Neuron (in vitro differentiated cells): ENCODE measurements around the gene DDIAS.
"Not testable (repeated sequence)": the region's sequence is repeated elsewhere in the genome, so short reads cannot be mapped to it uniquely, and the experiment has no call there.

Source experiments
- H2AFZ ChIP-seq: one replicate; pipeline ENCODE4 v1.6.1; 2013; ENCODE audit warnings: low read depth, mild to moderate bottlenecking, inconsistent platforms, low read length, moderate library complexity
- H3K27me3 ChIP-seq: one replicate; pipeline ENCODE4 v1.6.1; 2013; ENCODE audit warnings: low read length; ENCODE audit not compliant: insufficient read depth
- H3K36me3 ChIP-seq: one replicate; pipeline ENCODE4 v1.6.1; 2013; ENCODE audit warnings: low read length; ENCODE audit not compliant: insufficient read depth
- H3K4me1 ChIP-seq: one replicate; pipeline ENCODE4 v1.6.1; 2013; ENCODE audit warnings: low read length; ENCODE audit not compliant: insufficient read depth
- H3K4me3 ChIP-seq: 2 replicates; pipeline ENCODE4 v1.5.1; 2013; ENCODE audit warnings: mild to moderate bottlenecking, low read length, moderate library complexity
- H3K9me3 ChIP-seq: one replicate; pipeline ENCODE4 v1.6.1; 2013; ENCODE audit warnings: low read length

The DDIAS gene

DNA sequence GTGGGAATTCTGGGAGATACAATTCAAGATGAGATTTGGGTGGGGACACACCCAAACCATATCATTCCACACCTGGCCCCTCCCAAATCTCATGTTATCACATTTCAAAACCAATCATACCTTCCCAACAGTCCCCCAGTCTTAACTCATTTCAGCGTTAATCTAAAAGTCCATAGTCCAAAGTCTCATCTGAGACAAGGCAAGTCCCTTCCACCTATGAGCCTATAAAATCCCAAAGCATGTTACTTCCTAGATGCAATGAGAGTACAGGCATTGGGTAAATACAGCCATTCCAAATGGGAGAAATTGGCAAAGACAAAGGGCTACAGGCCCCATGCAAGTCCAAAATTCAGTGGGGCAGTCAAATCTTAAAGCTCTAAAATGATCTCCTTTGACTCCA is 41.9 kb downstream of the DDIAS start:
- H3K9me3 ChIP-seq, H3K4me3 ChIP-seq, H3K4me1 ChIP-seq, H2AFZ ChIP-seq, H3K27me3 ChIP-seq, H3K36me3 ChIP-seq: not testable (repeated sequence)

DNA sequence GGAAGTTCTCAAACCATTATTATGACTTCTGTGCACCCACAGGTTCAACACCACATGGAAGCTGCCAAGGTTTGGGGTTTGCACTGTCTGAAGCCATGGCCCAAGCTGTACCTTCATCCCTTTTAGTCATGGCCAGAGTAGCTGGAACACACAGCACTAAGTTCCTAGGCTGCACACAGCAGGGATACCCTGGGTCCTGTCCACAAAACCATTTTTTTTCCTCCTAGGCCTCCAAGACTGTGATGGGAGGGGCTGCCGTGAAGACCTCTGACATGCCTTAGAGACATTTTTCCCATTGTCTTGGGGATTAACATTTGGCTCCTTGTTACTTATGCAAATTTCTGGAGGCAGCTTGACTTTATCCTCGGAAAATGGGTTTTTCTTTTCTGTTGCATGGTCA is 42.7 kb downstream of the DDIAS start:
- Histone ChIP-seq H3K9me3 (no peaks in the 10 kb centered on the region), H3K36me3 (no peaks in the 10 kb centered on the region), H3K27me3 (no peaks in the 10 kb centered on the region), H3K4me3 (no peak overlapping the region), H3K4me1 (no peaks in the 10 kb centered on the region), H2AFZ (no peak overlapping the region)

DNA sequence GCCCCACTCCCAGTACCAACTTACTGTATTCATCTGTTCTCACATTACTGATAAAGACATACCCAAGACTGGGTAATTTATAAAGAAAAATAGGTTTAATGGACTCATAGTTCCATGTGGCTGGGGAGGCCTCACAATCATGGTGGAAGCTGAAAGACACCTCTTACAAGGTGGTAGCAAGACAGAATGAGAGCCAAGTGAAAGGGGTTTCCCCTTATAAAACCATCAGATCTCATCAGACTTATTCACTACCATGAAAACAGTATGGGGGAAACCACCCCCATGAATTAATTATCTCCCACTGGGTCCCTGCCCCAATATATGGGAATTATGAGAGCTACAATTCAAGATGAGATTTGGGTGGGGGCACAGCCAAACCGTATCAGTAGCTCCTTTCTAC is 43.5 kb downstream of the DDIAS start:
- not testable (repeated sequence) for H3K4me1 ChIP-seq, H3K36me3 ChIP-seq, H2AFZ ChIP-seq

DNA sequence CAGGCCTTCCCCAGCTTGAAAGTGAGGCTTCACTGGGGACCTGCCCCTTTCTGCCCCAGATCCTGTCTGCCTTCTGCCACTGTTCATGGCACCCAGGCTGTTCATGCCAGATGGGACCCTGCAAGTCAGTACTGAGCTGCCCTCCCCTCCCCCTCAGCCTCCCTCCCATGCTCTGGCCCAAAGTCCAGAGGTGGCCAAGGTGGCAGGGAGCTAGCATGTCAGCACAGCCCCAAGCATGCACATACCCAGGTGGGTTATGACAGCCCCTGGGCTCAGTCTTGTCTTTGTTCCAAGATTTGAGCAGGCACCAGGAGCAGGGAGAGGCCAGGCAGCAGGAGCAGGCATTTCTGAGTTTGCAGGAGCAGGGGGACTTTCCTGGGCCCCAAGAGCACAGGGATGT is 44.1 kb downstream of the DDIAS start:
- Histone ChIP-seq H3K9me3 (no peaks in the 10 kb centered on the region), H3K36me3 (no peaks in the 10 kb centered on the region), H3K4me3 (no peak overlapping the region), H3K4me1 (no peaks in the 10 kb centered on the region), H2AFZ (no peak overlapping the region), H3K27me3 (no peaks in the 10 kb centered on the region)

More for the DNA sequence above, 43.5 kb downstream of the DDIAS start:
- H3K27me3 ChIP-seq, H3K4me3 ChIP-seq, H3K9me3 ChIP-seq: not testable (repeated sequence)

GRCh38 chr11:82949352-82949751 is 47.8 kb downstream of the DDIAS start:
- Histone ChIP-seq H2AFZ (no peak overlapping the region), H3K4me1 (no peaks in the 10 kb centered on the region), H3K36me3 (no peaks in the 10 kb centered on the region), H3K27me3 (no peaks in the 10 kb centered on the region), H3K9me3 (no peaks in the 10 kb centered on the region), H3K4me3 (no peak overlapping the region)

DNA sequence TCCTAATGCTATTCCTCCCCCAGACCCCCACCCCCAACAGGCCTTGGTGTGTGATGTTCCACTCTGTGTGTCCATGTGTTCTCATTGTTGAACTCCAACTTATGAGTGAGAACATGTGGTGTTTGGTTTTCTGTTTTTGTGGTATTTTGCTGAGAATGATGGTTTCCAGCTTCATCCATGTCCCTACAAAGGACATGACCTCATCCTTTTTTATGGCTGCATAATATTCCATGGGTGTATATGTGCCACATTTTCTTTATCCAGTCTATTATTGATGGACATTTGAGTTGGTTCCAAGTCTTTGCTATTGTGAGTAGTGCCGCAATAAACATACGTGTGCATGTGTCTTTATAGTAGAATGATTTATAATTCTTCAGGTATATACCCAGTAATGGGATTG is 49.0 kb downstream of the DDIAS start:
- H2AFZ ChIP-seq, H3K9me3 ChIP-seq, H3K36me3 ChIP-seq, H3K4me1 ChIP-seq, H3K27me3 ChIP-seq, H3K4me3 ChIP-seq: not testable (repeated sequence)

GRCh38 chr11:82955736-82956453 is 54.4 kb downstream of the DDIAS start:
- not testable (repeated sequence) for H3K27me3 ChIP-seq, H3K4me3 ChIP-seq, H3K36me3 ChIP-seq, H2AFZ ChIP-seq, H3K4me1 ChIP-seq, H3K9me3 ChIP-seq

DNA sequence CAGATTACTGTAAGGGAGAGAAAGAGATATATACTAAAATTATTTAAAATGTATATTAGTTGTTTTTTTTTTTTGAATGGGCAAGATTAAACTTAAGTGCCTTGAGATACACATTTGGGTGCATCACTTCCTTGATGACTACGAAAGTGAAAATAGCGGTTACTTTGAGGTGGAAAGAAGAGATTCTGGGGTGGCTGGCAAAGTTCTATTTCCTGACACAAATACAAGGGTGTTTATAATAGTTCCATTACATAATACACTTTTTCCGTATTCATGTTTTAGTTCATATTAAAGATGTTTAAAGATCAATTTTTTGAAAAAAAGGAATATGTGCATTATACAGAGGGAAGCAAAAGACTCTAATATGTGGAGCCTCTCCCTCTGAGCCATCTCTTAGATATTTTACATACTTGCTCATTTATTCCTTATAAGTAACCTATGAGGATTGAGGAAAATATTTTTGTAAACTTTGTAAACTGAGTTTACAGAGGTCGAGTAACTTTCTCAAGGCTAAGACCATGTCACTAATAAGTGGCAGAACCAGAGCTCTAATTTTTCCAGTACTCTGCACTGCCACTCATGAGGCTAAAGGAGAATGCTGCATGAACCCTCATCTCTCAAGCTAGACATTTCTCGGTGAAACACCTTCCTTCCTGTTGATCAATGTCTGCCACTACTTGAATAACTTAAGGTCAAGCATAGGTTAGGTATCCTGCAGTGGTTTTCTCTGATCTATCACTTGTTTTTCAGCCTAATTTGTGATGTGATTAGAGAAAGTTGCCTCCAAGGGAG is 58.6 kb downstream of the DDIAS start:
- no peak overlapping the region for H2AFZ ChIP-seq
- H3K4me1 ChIP-seq: no peaks in the 10 kb centered on the region
- H3K27me3 ChIP-seq: no peaks in the 10 kb centered on the region
- H3K4me3 ChIP-seq: no peak overlapping the region
- no peaks in the 10 kb centered on the region for H3K9me3 ChIP-seq
- no peaks in the 10 kb centered on the region for H3K36me3 ChIP-seq

- no peaks in the 10 kb centered on the region for H3K27me3 ChIP-seq
- H3K4me1 ChIP-seq: no peaks in the 10 kb centered on the region
- no peaks in the 10 kb centered on the region for H3K36me3 ChIP-seq
- no peak overlapping the region for H3K4me3 ChIP-seq
- no peaks in the 10 kb centered on the region for H3K9me3 ChIP-seq
- no peak overlapping the region for H2AFZ ChIP-seq
Observed at GRCh38 chr11:82960779-82961143, 59.2 kb downstream of the DDIAS start.

DNA sequence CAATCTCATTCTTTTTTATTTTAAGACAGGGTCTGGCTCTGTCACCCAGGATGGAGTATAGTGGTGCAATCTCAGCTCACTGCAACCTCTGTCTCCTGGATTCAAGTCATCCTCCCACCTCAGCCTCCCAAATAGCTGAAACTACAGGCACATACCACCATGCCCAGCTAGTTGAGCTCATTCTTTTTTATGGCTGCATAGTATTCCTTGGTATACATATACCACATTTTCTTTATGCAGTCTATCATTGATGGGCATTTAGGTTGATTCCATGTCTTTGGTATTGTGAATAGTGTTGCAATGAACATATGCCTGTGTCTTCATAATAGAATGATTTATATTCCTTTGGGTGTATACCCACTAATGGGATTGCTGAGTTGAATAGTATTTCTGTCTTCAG is 60.5 kb downstream of the DDIAS start:
- not testable (repeated sequence) for H2AFZ ChIP-seq, H3K4me1 ChIP-seq, H3K27me3 ChIP-seq, H3K4me3 ChIP-seq, H3K36me3 ChIP-seq, H3K9me3 ChIP-seq

DNA sequence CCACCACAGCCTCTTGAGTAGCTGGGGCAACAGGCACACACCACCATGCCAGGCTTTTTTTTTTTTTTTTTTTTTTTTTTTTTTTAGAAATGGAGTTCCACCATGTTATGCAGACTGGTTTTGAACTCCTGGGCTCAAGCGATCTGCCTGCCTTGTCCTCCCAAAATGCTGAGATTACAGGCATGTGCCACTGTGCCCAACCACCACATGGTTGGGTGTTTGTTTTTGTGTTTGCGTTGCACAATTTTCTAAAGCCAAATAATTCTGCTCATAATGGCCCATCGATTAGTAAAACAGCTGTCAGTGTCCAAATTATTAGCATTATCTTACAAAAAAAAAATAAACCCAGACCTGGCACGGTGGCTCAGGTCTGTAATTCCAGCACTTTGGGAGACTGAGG is 65.8 kb downstream of the DDIAS start:
- no peaks in the 10 kb centered on the region for H3K27me3 ChIP-seq
- H3K4me3 ChIP-seq: no peak overlapping the region
- no peak overlapping the region for H2AFZ ChIP-seq
- H3K4me1 ChIP-seq: no peaks in the 10 kb centered on the region
- no peaks in the 10 kb centered on the region for H3K9me3 ChIP-seq
- no peaks in the 10 kb centered on the region for H3K36me3 ChIP-seq

DNA sequence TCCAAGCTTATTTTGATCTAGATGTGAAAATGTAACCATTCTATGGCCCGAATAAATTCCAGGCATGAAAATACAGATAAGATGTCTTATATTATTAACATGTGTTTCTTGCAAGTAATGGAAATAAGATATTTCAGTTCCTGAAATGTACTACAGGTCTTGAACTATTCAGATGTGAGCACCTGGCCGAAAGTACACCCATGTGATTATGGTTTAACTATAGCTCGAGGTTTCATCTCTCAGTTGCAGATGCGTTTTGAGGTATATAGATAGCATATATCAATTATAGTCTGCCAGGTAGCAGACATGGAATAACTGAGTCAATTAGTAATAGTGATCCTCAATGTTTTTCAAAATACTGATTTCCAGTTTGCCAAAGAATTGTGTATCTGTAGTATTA is 68.3 kb downstream of the DDIAS start:
- H3K4me3 ChIP-seq: no peak overlapping the region
- no peaks in the 10 kb centered on the region for H3K9me3 ChIP-seq
- H2AFZ ChIP-seq: no peak overlapping the region
- H3K4me1 ChIP-seq: no peaks in the 10 kb centered on the region
- no peaks in the 10 kb centered on the region for H3K36me3 ChIP-seq
- H3K27me3 ChIP-seq: no peaks in the 10 kb centered on the region

- H3K27me3 ChIP-seq, H2AFZ ChIP-seq, H3K9me3 ChIP-seq, H3K36me3 ChIP-seq, H3K4me3 ChIP-seq, H3K4me1 ChIP-seq: not testable (repeated sequence)
Observed at GRCh38 chr11:82970507-82971083, 69.1 kb downstream of the DDIAS start.
